ENCODE measurements around the gene MMP11.

MMP11 gene

DNA sequence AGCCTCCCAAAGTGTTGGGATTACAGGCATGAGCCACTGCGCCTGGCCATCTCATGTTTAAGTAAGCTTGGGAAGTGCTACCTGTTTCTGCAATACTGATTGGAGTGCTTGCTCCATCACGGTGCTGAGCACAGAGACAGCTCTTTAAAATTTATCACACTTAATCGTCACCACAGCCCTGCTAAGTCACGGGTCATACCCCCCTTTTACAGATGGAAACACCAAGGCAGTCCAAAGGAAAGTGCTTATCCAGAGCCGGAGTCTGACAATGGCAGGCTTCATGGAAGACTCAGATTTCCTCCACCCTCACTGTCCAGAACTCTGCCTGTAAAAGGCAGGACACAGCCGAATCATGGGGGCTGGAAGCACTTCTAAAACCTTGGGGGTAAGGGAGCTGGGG is 12.6 kb upstream of the MMP11 start:
- Histone ChIP-seq H3K9me3 (ENCODE audit: control insufficient read depth in 2 of 2, low read length in 2 of 2) (no peaks in the 10 kb centered on the region), H3K4me1 (ENCODE audit: control insufficient read depth, insufficient read depth, low read length) (peaks cover 20% of the 10 kb centered on the region), H3K9ac (ENCODE audit: low read length in 2 of 2) (no peak overlapping the region), H3K4me3 (ENCODE audit: low read length in 2 of 2) (no peak overlapping the region), H3K27me3 (ENCODE audit: control insufficient read depth in 1 of 2, insufficient read depth in 2 of 2, low read length in 2 of 2) (no peaks in the 10 kb centered on the region), H3K36me3 (ENCODE audit: control insufficient read depth in 2 of 2, insufficient read depth in 2 of 2, low read length in 2 of 2) (no peaks in the 10 kb centered on the region), H3K27ac (ENCODE audit: low read length) (no peak overlapping the region)

DNA sequence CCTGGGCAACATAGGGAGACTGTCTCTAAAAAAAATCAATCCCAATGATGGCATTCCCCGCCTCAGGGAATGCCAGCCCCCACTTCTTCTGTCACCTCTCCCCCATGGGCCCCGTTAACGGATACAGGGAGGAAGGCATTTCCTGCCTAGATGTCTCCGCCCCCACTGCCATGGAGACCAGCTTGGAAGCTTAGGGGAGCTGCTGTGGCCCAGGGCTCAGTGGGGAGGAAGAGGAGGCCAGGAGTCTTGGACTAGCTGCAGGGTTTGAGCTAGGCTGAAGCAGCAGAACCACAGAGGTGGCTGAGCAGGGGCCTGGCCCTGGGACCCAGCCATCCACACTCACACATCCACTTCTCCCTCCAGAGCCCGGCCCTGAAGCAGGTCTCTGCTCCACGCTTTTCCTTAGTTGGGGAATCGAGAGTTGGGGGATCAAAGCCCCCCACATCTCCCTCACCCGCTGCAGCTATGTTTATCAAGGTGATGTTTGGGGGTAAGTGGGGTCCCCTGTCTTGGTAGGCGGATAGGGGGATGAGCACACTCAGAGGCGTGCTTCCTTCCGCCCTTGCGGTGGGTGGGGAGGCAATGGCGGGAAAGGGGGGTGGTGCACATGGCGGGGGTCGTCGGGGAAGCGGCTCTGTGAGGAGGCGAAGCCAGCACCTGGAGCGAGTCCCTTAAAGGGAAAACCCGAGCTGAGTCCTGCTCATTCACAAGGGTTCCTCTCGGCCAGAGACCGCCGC is 9.6 kb upstream of the MMP11 start, which contains the start of gene C22orf15:
TSS of gene C22orf15 (plus strand) at position 149 of the 737 bp plus-strand sequence. CDS start at position 466, 317 bp downstream.
- Histone ChIP-seq H3K27me3 (ENCODE audit: control insufficient read depth in 1 of 2, insufficient read depth in 2 of 2, low read length in 2 of 2) (no peaks in the 10 kb centered on the region), H3K36me3 (ENCODE audit: control insufficient read depth in 2 of 2, insufficient read depth in 2 of 2, low read length in 2 of 2) (no peaks in the 10 kb centered on the region), H3K9me3 (ENCODE audit: control insufficient read depth in 2 of 2, low read length in 2 of 2) (no peaks in the 10 kb centered on the region), H3K9ac (ENCODE audit: low read length in 2 of 2) (peak within 1 kb of the TSS in 1 of 2 donors; percentile 13), H3K27ac (ENCODE audit: low read length) (no peak within 1 kb of the TSS), H3K4me3 (ENCODE audit: low read length in 2 of 2) (peak within 1 kb of the TSS in 1 of 2 donors; percentile 35), H3K4me1 (ENCODE audit: control insufficient read depth, insufficient read depth, low read length) (peaks cover 30% of the 10 kb centered on the region)

DNA sequence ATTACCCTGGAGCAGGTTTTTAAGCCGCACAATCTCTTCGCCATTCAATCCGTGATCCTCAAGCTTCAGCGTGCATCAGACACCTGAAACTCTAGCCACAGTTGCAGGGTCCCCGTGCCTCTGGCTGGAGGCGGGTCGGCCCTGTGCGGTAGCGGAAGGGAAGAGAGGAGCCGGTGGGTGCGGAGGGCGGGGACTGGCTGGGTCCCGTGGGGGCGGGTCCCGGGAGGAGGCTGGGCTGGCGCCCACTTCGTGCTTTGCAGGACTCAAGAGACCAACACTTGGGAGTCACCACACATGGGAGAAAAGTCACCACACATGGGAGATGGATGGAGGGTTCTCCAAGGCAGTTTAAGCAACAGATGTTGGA is 9.1 kb upstream of the MMP11 start:
- no peaks in the 10 kb centered on the region for H3K36me3 ChIP-seq (ENCODE audit: control insufficient read depth in 2 of 2, insufficient read depth in 2 of 2, low read length in 2 of 2)
- peaks cover 36% of the 10 kb centered on the region for H3K4me1 ChIP-seq (ENCODE audit: control insufficient read depth, insufficient read depth, low read length)
- H3K4me3 ChIP-seq (ENCODE audit: low read length in 2 of 2), result peak overlapping the region in 1 of 2 donors; percentile 35
- H3K27ac ChIP-seq (ENCODE audit: low read length), result no peak overlapping the region
- no peaks in the 10 kb centered on the region for H3K27me3 ChIP-seq (ENCODE audit: control insufficient read depth in 1 of 2, insufficient read depth in 2 of 2, low read length in 2 of 2)
- H3K9ac ChIP-seq (ENCODE audit: low read length in 2 of 2), result no peak overlapping the region
- no peaks in the 10 kb centered on the region for H3K9me3 ChIP-seq (ENCODE audit: control insufficient read depth in 2 of 2, low read length in 2 of 2)

DNA sequence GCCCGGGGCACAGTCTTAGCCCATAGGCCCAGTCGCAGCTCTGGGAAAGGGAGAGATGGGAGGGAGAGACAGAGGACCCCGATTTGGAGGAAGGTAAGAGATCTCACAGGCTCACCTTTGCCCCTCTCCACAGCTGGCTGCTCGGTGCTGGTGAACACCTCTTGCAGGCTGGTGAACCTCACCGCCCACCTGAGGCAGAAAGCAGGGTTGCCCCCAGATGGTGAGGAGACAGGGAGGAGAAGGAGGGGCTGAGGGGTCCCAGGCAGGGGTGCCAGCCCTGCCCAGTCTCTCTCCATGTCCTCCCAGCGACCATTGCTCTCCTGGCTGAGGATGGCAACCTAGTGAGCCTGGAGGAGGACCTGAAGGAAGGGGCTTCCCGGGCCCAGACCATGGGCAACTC is 8.7 kb upstream of the MMP11 start:
- no peaks in the 10 kb centered on the region for H3K9me3 ChIP-seq (ENCODE audit: control insufficient read depth in 2 of 2, low read length in 2 of 2)
- peaks cover 37% of the 10 kb centered on the region for H3K4me1 ChIP-seq (ENCODE audit: control insufficient read depth, insufficient read depth, low read length)
- H3K27ac ChIP-seq (ENCODE audit: low read length), result no peak overlapping the region
- H3K9ac ChIP-seq (ENCODE audit: low read length in 2 of 2), result no peak overlapping the region
- H3K36me3 ChIP-seq (ENCODE audit: control insufficient read depth in 2 of 2, insufficient read depth in 2 of 2, low read length in 2 of 2), result no peaks in the 10 kb centered on the region
- H3K27me3 ChIP-seq (ENCODE audit: control insufficient read depth in 1 of 2, insufficient read depth in 2 of 2, low read length in 2 of 2), result no peaks in the 10 kb centered on the region
- H3K4me3 ChIP-seq (ENCODE audit: low read length in 2 of 2), result peak overlapping the region in 1 of 2 donors; percentile 35

DNA sequence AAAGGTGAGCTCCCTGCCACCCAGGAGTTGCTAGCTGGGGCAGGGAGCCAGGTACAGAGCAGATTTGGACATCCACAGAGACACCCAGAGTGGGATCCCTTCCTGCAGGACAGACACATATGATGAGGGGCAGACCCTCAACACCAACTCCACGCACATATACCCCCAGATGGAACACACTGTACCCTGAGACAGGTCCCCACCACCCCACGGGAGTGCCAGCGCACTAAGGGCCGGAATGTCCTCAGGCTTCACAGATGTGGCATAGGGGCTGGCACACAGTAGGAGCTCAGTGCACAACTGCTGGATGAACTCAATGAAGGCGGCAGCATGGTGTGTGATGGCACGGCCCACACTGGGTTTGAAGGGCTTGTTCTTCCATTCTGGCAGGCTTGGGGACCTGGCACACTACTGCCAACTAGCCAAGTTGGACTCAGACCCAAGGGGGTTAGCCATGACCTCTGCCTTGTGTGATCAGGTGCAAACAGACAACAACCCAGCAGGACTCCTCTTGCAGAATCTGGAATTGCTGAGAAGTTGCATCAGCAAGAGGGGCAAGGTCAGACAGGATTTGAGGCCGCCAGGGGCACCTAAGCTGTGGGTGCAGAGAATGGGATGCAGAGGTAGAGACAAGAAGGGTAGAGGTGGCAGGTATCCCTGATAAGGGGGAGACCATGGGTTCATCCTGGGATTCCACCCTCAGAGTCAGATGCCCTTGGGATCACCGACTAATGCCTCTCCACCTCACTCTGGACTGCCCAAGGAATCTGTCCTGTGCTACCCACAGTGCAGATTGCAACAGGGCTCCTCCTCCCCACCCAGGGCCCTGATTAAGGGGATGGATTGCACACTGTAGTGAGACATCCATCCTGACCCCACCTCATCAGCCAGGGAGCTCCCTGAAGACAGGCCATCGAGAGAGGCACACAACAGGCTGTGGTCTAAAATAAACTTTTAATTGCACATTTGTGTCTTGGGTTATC is 7.5 kb upstream of the MMP11 start:
- no peak overlapping the region for H3K4me3 ChIP-seq (ENCODE audit: low read length in 2 of 2)
- H3K4me1 ChIP-seq (ENCODE audit: control insufficient read depth, insufficient read depth, low read length), result peaks cover 43% of the 10 kb centered on the region
- no peak overlapping the region for H3K27ac ChIP-seq (ENCODE audit: low read length)
- no peaks in the 10 kb centered on the region for H3K27me3 ChIP-seq (ENCODE audit: control insufficient read depth in 1 of 2, insufficient read depth in 2 of 2, low read length in 2 of 2)
- no peaks in the 10 kb centered on the region for H3K36me3 ChIP-seq (ENCODE audit: control insufficient read depth in 2 of 2, insufficient read depth in 2 of 2, low read length in 2 of 2)
- H3K9me3 ChIP-seq (ENCODE audit: control insufficient read depth in 2 of 2, low read length in 2 of 2), result no peaks in the 10 kb centered on the region
- no peak overlapping the region for H3K9ac ChIP-seq (ENCODE audit: low read length in 2 of 2)

DNA sequence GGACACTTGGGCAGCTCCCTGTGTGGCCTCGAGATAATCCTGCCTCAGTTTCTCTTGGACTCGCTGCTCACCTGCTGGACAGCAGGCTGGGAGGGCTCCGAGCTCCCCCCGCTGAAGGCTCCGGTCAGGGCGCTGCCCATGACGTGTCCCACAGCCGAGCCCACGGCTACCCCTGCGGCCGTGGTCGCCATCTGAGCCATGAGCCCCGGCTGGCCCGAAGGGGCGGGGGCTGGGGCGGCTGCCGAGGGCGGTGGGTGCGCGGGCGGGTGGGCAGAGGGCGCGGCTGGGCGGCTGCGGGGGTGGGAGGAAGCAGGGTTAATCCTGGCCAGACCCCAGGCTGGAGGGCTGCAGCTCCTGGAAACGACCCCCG is 5.4 kb upstream of the MMP11 start:
- Histone ChIP-seq H3K36me3 (ENCODE audit: control insufficient read depth in 2 of 2, insufficient read depth in 2 of 2, low read length in 2 of 2) (no peaks in the 10 kb centered on the region), H3K27me3 (ENCODE audit: control insufficient read depth in 1 of 2, insufficient read depth in 2 of 2, low read length in 2 of 2) (no peaks in the 10 kb centered on the region), H3K27ac (ENCODE audit: low read length) (peak overlapping the region; percentile 86), H3K4me3 (ENCODE audit: low read length in 2 of 2) (peak overlapping the region; percentile 84 to 90), H3K9me3 (ENCODE audit: control insufficient read depth in 2 of 2, low read length in 2 of 2) (no peaks in the 10 kb centered on the region), H3K9ac (ENCODE audit: low read length in 2 of 2) (peak overlapping the region; percentile 86 to 88), H3K4me1 (ENCODE audit: control insufficient read depth, insufficient read depth, low read length) (peaks cover 52% of the 10 kb centered on the region)

DNA sequence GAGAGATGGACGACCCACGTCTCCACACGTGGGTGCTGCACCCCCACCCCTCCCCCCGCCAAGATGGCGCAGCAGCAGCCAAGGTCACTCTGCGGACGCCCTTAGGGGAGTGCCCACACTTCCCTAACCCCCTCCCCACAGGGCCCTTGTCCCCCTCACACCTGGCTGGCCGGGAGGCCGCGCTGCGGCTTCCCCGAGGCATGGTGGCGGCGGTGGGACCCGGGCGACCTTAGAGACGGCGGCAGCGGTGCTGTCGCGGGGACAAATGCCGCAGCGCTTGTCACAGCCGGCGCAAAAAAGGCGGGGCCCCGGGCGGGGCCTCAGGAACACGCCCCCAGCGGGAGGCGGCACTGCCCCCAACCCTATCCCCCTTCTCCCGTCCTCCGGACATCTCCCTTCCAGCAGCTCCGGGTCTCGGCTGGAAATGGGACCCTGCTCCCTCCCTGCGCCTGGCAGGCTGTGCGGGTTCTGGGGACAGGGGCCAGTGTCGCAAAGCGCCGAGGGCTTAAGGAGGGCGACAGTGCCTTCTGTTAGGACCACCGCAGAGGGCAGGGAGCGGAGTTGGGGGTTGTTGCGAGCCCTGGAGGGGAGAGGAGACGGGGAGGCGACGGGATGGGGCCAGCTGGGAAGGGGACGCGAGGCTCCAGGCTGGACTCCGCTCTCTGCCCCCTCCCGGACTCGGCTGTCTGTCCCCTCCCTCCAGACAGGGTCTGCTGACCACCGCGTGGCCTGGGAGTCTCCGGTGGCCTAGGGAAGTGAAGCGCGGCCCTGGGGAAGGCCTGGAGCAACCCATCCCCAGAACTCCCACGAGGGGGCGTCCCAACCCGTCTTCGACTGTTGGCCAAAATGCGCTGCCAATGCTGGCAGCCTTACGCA is 4.7 kb upstream of the MMP11 start, which contains the start of gene CHCHD10:
TSS of gene CHCHD10 (minus strand) at position 300 of the 876 bp plus-strand sequence. CDS start at position 202, 98 bp downstream.
- Histone ChIP-seq H3K4me1 (ENCODE audit: control insufficient read depth, insufficient read depth, low read length) (peaks cover 52% of the 10 kb centered on the region), H3K36me3 (ENCODE audit: control insufficient read depth in 2 of 2, insufficient read depth in 2 of 2, low read length in 2 of 2) (no peaks in the 10 kb centered on the region), H3K27ac (ENCODE audit: low read length) (peak within 1 kb of the TSS; percentile 86), H3K9ac (ENCODE audit: low read length in 2 of 2) (peak within 1 kb of the TSS; percentile 86 to 88), H3K4me3 (ENCODE audit: low read length in 2 of 2) (peak within 1 kb of the TSS; percentile 84 to 90), H3K9me3 (ENCODE audit: control insufficient read depth in 2 of 2, low read length in 2 of 2) (no peaks in the 10 kb centered on the region), H3K27me3 (ENCODE audit: control insufficient read depth in 1 of 2, insufficient read depth in 2 of 2, low read length in 2 of 2) (no peaks in the 10 kb centered on the region)

DNA sequence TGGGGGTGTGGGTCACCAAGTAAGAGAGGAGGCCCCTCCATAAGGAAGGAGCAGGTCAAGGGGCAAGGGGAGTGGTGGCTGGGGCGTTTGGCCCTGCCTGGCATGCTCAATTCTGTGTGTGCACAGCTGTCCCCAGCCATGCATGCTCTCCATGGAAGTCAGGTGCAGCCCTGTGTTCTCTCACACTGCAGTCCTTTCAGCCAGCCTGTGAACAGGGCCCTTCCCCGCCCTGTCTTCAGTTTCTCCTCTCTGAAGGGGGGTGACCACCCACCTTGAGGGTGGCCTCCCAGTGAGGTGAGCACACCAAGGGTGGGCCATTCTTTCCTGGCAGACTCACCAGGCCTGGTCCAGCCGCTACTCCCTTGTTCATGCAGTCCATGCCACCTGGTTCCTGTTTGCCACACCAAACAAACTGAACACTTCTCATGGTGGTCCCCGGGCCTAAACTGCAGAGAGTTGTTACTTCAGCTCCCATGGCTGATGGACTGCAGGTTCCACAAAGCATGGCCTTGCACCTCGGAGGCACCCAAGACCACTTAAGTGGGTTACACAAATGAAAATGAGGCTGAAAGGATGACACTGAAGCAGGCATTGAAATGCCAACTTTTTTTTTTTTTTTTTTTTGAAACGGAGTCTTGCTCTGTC is 3.2 kb upstream of the MMP11 start:
- Histone ChIP-seq H3K4me3 (ENCODE audit: low read length in 2 of 2) (no peak overlapping the region), H3K4me1 (ENCODE audit: control insufficient read depth, insufficient read depth, low read length) (peaks cover 54% of the 10 kb centered on the region), H3K27ac (ENCODE audit: low read length) (peak overlapping the region; percentile 86), H3K36me3 (ENCODE audit: control insufficient read depth in 2 of 2, insufficient read depth in 2 of 2, low read length in 2 of 2) (no peaks in the 10 kb centered on the region), H3K9ac (ENCODE audit: low read length in 2 of 2) (peak overlapping the region in 1 of 2 donors; percentile 55), H3K27me3 (ENCODE audit: control insufficient read depth in 1 of 2, insufficient read depth in 2 of 2, low read length in 2 of 2) (no peaks in the 10 kb centered on the region), H3K9me3 (ENCODE audit: control insufficient read depth in 2 of 2, low read length in 2 of 2) (no peaks in the 10 kb centered on the region)

DNA sequence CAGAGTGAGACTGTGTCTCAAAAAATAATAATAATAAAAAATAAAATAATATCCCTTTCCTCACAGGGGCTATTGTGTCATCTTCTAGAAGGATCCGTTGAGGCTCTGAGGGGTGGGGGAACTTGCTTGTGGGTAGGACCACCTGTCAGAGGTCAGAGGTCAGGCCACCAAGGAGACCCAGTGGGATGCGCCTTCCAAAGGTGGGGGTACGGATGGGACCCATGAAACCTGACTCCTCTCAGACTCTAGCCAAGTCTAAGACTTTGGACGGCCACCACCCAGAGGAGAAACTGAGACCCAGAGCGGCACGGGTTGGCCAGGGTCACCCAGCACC is 367 bp upstream of the MMP11 start:
- no peaks in the 10 kb centered on the region for H3K27me3 ChIP-seq (ENCODE audit: control insufficient read depth in 1 of 2, insufficient read depth in 2 of 2, low read length in 2 of 2)
- peak overlapping the region; percentile 64 to 66 for H3K9ac ChIP-seq (ENCODE audit: low read length in 2 of 2)
- H3K4me1 ChIP-seq (ENCODE audit: control insufficient read depth, insufficient read depth, low read length), result peaks cover 57% of the 10 kb centered on the region
- no peaks in the 10 kb centered on the region for H3K36me3 ChIP-seq (ENCODE audit: control insufficient read depth in 2 of 2, insufficient read depth in 2 of 2, low read length in 2 of 2)
- H3K9me3 ChIP-seq (ENCODE audit: control insufficient read depth in 2 of 2, low read length in 2 of 2), result no peaks in the 10 kb centered on the region
- H3K4me3 ChIP-seq (ENCODE audit: low read length in 2 of 2), result peak overlapping the region; percentile 65 to 67
- no peak overlapping the region for H3K27ac ChIP-seq (ENCODE audit: low read length)

Measured in stomach smooth muscle (tissue), 2 donors.